HEK293 (cell line): ENCODE measurements around the gene TFAP2E.

Experiments used
- CTCF ChIA-PET: fragments of 350-600 bp; formaldehyde crosslinking; extraction: SDS; loops from one replicate; lab custom pipeline; 2021; ENCODE audit warnings: antibody characterized with exemption; lab: Yijun Ruan, JAX
- POLR2A ChIA-PET: fragments of 300-600 bp; formaldehyde crosslinking; extraction: SDS; loops from one replicate; lab custom pipeline; 2020; ENCODE audit warnings: antibody characterized with exemption, inconsistent platforms; lab: Yijun Ruan, JAX
- H3K27ac ChIP-seq: fragments of 200-500 bp; sonication (Bioruptor generic); 2 replicates; pipeline ENCODE4 v1.5.1; 2014; ENCODE audit warnings: low read depth, low read length, control low read depth, inconsistent platforms; ENCODE audit errors: extremely low read depth
- H3K36me3 ChIP-seq, 2 experiments: fragments of 200-500 bp in 1 of 2; sonication (Bioruptor generic) in 1 of 2; 1 replicate in 1 of 2; 2 replicates in 1 of 2; pipeline ENCODE4 v1.5.1; 2014 to 2017; ENCODE audit warnings: inconsistent platforms in 2 of 2, low read length in 2 of 2; ENCODE audit not compliant: control insufficient read depth in 2 of 2, insufficient read depth in 1 of 2
- H3K4me1 ChIP-seq: fragments of 200-500 bp; sonication (Bioruptor generic); 2 replicates; pipeline ENCODE4 v1.5.1; 2014; ENCODE audit warnings: mild to moderate bottlenecking, low read length, inconsistent platforms; ENCODE audit not compliant: control insufficient read depth, insufficient read depth
- H3K4me3 ChIP-seq: 2 replicates; pipeline ENCODE4 v1.5.1; 2011; ENCODE audit warnings: low read depth, mild to moderate bottlenecking, control low read depth, low read length, moderate library complexity
- H3K9me3 ChIP-seq: fragments of 200-500 bp; sonication (Bioruptor generic); 2 replicates; pipeline ENCODE4 v1.5.1; 2014; ENCODE audit warnings: low read depth, low read length, inconsistent platforms; ENCODE audit not compliant: control insufficient read depth, insufficient read depth
- GLI4 ChIP-seq: fragments of 450-650 bp; formaldehyde crosslinking; IDR thresholded peaks from 2 replicates; pipeline ENCODE4 v1.5.1; 2016; ENCODE audit warnings: missing biosample characterization, missing genetic modification characterization
- HIC1 ChIP-seq: fragments of 450-650 bp; formaldehyde crosslinking; IDR thresholded peaks from 2 replicates; pipeline ENCODE4 v1.5.1; 2016; ENCODE audit warnings: missing biosample characterization, missing genetic modification characterization
- HOXA7 ChIP-seq: sonication (generic); formaldehyde crosslinking; IDR thresholded peaks from 2 replicates; pipeline ENCODE4 v1.8.1; 2022; ENCODE audit warnings: missing genetic modification reagents, borderline replicate concordance
- OSR2 ChIP-seq: fragments of 450-650 bp; formaldehyde crosslinking; IDR thresholded peaks from 2 replicates; pipeline ENCODE4 v1.5.1; 2016; ENCODE audit warnings: missing biosample characterization, missing genetic modification characterization
- PRDM4 ChIP-seq: fragments of 450-650 bp; formaldehyde crosslinking; IDR thresholded peaks from 2 replicates; pipeline ENCODE4 v1.5.1; 2017; ENCODE audit warnings: missing biosample characterization, missing genetic modification characterization
- SALL2 ChIP-seq: fragments of 450-650 bp; formaldehyde crosslinking; IDR thresholded peaks from 2 replicates; pipeline ENCODE4 v1.5.0; 2017; ENCODE audit warnings: missing biosample characterization, mild to moderate bottlenecking, missing genetic modification characterization, borderline replicate concordance
- SP7 ChIP-seq: fragments of 450-650 bp; formaldehyde crosslinking; IDR thresholded peaks from 2 replicates; pipeline ENCODE4 v1.5.1; 2016; ENCODE audit warnings: missing biosample characterization, missing genetic modification characterization
- TRIM28 ChIP-seq: IDR thresholded peaks from 2 replicates; pipeline ENCODE4 v1.6.1; 2011; ENCODE audit warnings: low read length, control low read depth, borderline replicate concordance
- ZFHX2 ChIP-seq: fragments of 450-650 bp; formaldehyde crosslinking; conservative IDR thresholded peaks from 2 replicates; pipeline ENCODE4 v1.5.1; 2016; ENCODE audit warnings: missing biosample characterization, missing genetic modification characterization
- ZFP3 ChIP-seq: fragments of 450-650 bp; formaldehyde crosslinking; IDR thresholded peaks from 2 replicates; pipeline ENCODE4 v1.5.1; 2016; ENCODE audit warnings: low read depth, missing biosample characterization, missing genetic modification characterization
- ZFP69B ChIP-seq: fragments of 450-650 bp; formaldehyde crosslinking; IDR thresholded peaks from 2 replicates; pipeline ENCODE4 v1.5.1; 2016; ENCODE audit warnings: missing biosample characterization, missing genetic modification characterization
- ZNF121 ChIP-seq: fragments of 450-650 bp; formaldehyde crosslinking; IDR thresholded peaks from 2 replicates; pipeline ENCODE4 v1.5.1; 2016; ENCODE audit warnings: missing biosample characterization, missing genetic modification characterization
- ZNF157 ChIP-seq: fragments of 450-650 bp; formaldehyde crosslinking; IDR thresholded peaks from 2 replicates; pipeline ENCODE4 v1.5.1; 2016; ENCODE audit warnings: missing biosample characterization, missing genetic modification characterization
- ZNF341 ChIP-seq: fragments of 450-650 bp; formaldehyde crosslinking; IDR thresholded peaks from 2 replicates; pipeline ENCODE4; 2016; ENCODE audit warnings: low read depth, missing biosample characterization, missing genetic modification characterization
- ZNF362 ChIP-seq: fragments of 450-650 bp; formaldehyde crosslinking; IDR thresholded peaks from 2 replicates; pipeline ENCODE4 v1.5.1; 2016; ENCODE audit warnings: missing biosample characterization, missing genetic modification characterization
- ZNF404 ChIP-seq: fragments of 450-650 bp; formaldehyde crosslinking; IDR thresholded peaks from 2 replicates; pipeline ENCODE4 v1.5.1; 2017; ENCODE audit warnings: missing biosample characterization, missing genetic modification characterization
- ZNF449 ChIP-seq: fragments of 450-650 bp; formaldehyde crosslinking; IDR thresholded peaks from 2 replicates; pipeline ENCODE4 v1.5.1; 2017; ENCODE audit warnings: missing biosample characterization, mild to moderate bottlenecking, missing genetic modification characterization, moderate library complexity
- ZNF510 ChIP-seq: fragments of 450-650 bp; formaldehyde crosslinking; IDR thresholded peaks from 2 replicates; pipeline ENCODE4 v1.5.1; 2018; ENCODE audit warnings: mild to moderate bottlenecking, missing genetic modification characterization, missing biosample characterization; ENCODE audit not compliant: insufficient replicate concordance
- ZNF585B ChIP-seq: fragments of 450-650 bp; formaldehyde crosslinking; IDR thresholded peaks from 2 replicates; pipeline ENCODE4 v1.5.1; 2016; ENCODE audit warnings: missing biosample characterization, missing genetic modification characterization
- ZNF600 ChIP-seq: fragments of 450-650 bp; formaldehyde crosslinking; IDR thresholded peaks from 2 replicates; pipeline ENCODE4 v1.5.1; 2016; ENCODE audit warnings: missing biosample characterization, missing genetic modification characterization
- ZNF624 ChIP-seq: fragments of 450-650 bp; formaldehyde crosslinking; IDR thresholded peaks from 2 replicates; pipeline ENCODE4 v1.5.1; 2017; ENCODE audit warnings: missing biosample characterization, missing genetic modification characterization
- ZNF654 ChIP-seq: fragments of 450-650 bp; formaldehyde crosslinking; IDR thresholded peaks from 2 replicates; pipeline ENCODE4 v1.5.1; 2016; ENCODE audit warnings: low read depth, missing biosample characterization, missing genetic modification characterization
- ZNF660 ChIP-seq: fragments of 450-650 bp; IDR thresholded peaks from 2 replicates; pipeline ENCODE4 v1.5.1; 2018; ENCODE audit warnings: missing biosample characterization, mild to moderate bottlenecking, missing genetic modification characterization
- ZNF791 ChIP-seq: fragments of 450-650 bp; formaldehyde crosslinking; IDR thresholded peaks from 2 replicates; pipeline ENCODE4 v1.5.1; 2016; ENCODE audit warnings: missing biosample characterization, missing genetic modification characterization
- ZSCAN23 ChIP-seq: fragments of 450-650 bp; formaldehyde crosslinking; IDR thresholded peaks from 2 replicates; pipeline ENCODE4 v1.5.1; 2016; ENCODE audit warnings: missing biosample characterization, missing genetic modification characterization
- ZSCAN5A ChIP-seq: fragments of 450-650 bp; formaldehyde crosslinking; IDR thresholded peaks from 2 replicates; pipeline ENCODE4 v1.5.1; 2016; ENCODE audit warnings: missing biosample characterization, missing genetic modification characterization

TFAP2E gene

GRCh38 chr1:35567947-35568558, 5.1 kb upstream of the TFAP2E start (continued):
- TF ChIP-seq ZNF449 (tag by site-specific recombination) (no peak), ZNF157 (tag by site-specific recombination) (no peak), ZNF121 (peak; percentile 82; the same call in 1 of the 2 replicates), ZFP69B (tag by site-specific recombination) (no peak)

GRCh38 chr1:35568975-35569395, 4.1 kb upstream of the TFAP2E start:
- CTCF ChIA-PET, result interaction anchor here (0.6 to 3.6 kb wide), 46 partner anchors 10 to 564 kb away, joined by 3 to 83 read pairs (median 4); partner anchors contain the start of gene CLSPN
- H3K27ac ChIP-seq, result no peak overlapping the region
- H3K4me3 ChIP-seq, result no peak overlapping the region
- peaks cover 0 to 32% of the 10 kb centered on the region in 2 experiments; a peak in 1 of 3 replicates for H3K36me3 ChIP-seq
- H3K9me3 ChIP-seq, result no peaks in the 10 kb centered on the region
- no peaks in the 10 kb centered on the region for H3K4me1 ChIP-seq
- POLR2A ChIA-PET, result interaction anchor here (0.6 to 1.5 kb wide), 6 partner anchors 10 to 208 kb away, joined by 3 to 10 read pairs (median 4); partner anchors contain the start of genes CLSPN, KIAA0319L and NCDN
- TF ChIP-seq ZNF449 (tag by site-specific recombination) (no peak), GLI4 (tag by site-specific recombination) (no peak), PRDM4 (tag by site-specific recombination) (no peak), ZNF585B (tag by site-specific recombination) (no peak), TRIM28 (no peak), ZNF362 (tag by site-specific recombination) (no peak), SP7 (tag by site-specific recombination) (no peak), ZNF404 (tag by site-specific recombination) (no peak), ZSCAN23 (tag by site-specific recombination) (no peak), ZNF510 (no peak), ZNF660 (peak; percentile 68; the same call in 1 of the 2 replicates), ZNF341 (no peak), SALL2 (tag by site-specific recombination) (no peak), OSR2 (tag by site-specific recombination) (no peak), ZNF600 (tag by site-specific recombination) (peak; percentile 56), HOXA7 (CRISPR knock-in tag) (no peak), ZFP3 (tag by site-specific recombination) (no peak), ZSCAN5A (tag by site-specific recombination) (no peak), ZNF791 (tag by site-specific recombination) (no peak), ZFHX2 (tag by site-specific recombination) (no peak), ZNF121 (no peak), HIC1 (tag by site-specific recombination) (no peak), ZNF654 (peak; percentile 96), ZNF624 (no peak)
